Cortex of kidney (tissue), 1 donor: Measurements from ENCODE around the gene CTSS.

ENCODE experiments used
- DNase-seq: peaks from one replicate; lab custom pipeline; 2025; lab: John Stamatoyannopoulos, UW

CTSS gene

GRCh38 chr1:150696995-150697927 lies 68.3 kb downstream of the CTSS start, which contains the start of gene GOLPH3L:
Gene GOLPH3L (minus strand): TSS chr1:150697154. CDS start chr1:150694838, 2,316 bp downstream.
- no peak for DNase-seq

GRCh38 chr1:150696590-150696989 lies 69.0 kb downstream of the CTSS start:
- no peak for DNase-seq

- DNase-seq = no peak
These were observed 69.4 kb downstream of the CTSS start for GRCh38 chr1:150696162-150696561.

- no peak for DNase-seq
These were observed 70.0 kb downstream of the CTSS start for GRCh38 chr1:150695561-150695960.

GRCh38 chr1:150692720-150693119 lies 72.9 kb downstream of the CTSS start:
- no peak for DNase-seq

GRCh38 chr1:150688763-150689162 lies 76.8 kb downstream of the CTSS start:
- no peak for DNase-seq

- DNase-seq = no peak
These were observed 79.3 kb downstream of the CTSS start for GRCh38 chr1:150686275-150686674.

GRCh38 chr1:150683914-150684313 lies 81.7 kb downstream of the CTSS start:
- DNase-seq = no peak
